Ishikawa (cell line): ENCODE results near the gene NTM.

Source experiments
- CEBPB ChIP-seq: IDR thresholded peaks from 2 replicates; pipeline ENCODE4 v1.6.1; 2012
- CREB1 ChIP-seq: IDR thresholded peaks from 2 replicates; pipeline ENCODE4 v1.6.1; 2012; ENCODE audit warnings: low read depth
- EGR1 ChIP-seq: IDR thresholded peaks from 2 replicates; pipeline ENCODE4 v1.6.1; 2012
- EP300 ChIP-seq: IDR thresholded peaks from 2 replicates; pipeline ENCODE4 v1.6.1; 2012; ENCODE audit warnings: borderline replicate concordance
- FOXM1 ChIP-seq: IDR thresholded peaks from 2 replicates; pipeline ENCODE4 v1.6.1; 2012; ENCODE audit warnings: low read depth, borderline replicate concordance
- MAX ChIP-seq: IDR thresholded peaks from 2 replicates; pipeline ENCODE4 v1.6.1; 2012
- NFIC ChIP-seq: IDR thresholded peaks from 2 replicates; pipeline ENCODE4 v1.6.1; 2012
- RAD21 ChIP-seq: IDR thresholded peaks from 2 replicates; pipeline ENCODE4 v1.6.1; 2012; ENCODE audit warnings: low read depth
- REST ChIP-seq: IDR thresholded peaks from 2 replicates; pipeline ENCODE4 v1.6.1; 2012; ENCODE audit warnings: low read depth, mild to moderate bottlenecking
- TAF1 ChIP-seq: IDR thresholded peaks from 2 replicates; pipeline ENCODE4 v1.6.1; 2012; ENCODE audit warnings: low read depth, mild to moderate bottlenecking
- TCF12 ChIP-seq: IDR thresholded peaks from 2 replicates; pipeline ENCODE4 v1.6.1; 2012; ENCODE audit warnings: low read depth
- TEAD4 ChIP-seq: IDR thresholded peaks from 2 replicates; pipeline ENCODE4 v1.6.1; 2012
- USF1 ChIP-seq: IDR thresholded peaks from 2 replicates; pipeline ENCODE4 v1.6.1; 2012
- YY1 ChIP-seq: IDR thresholded peaks from 2 replicates; pipeline ENCODE4 v1.6.1; 2012; ENCODE audit warnings: low read depth
- ZBTB7A ChIP-seq: IDR thresholded peaks from 2 replicates; pipeline ENCODE4 v1.6.1; 2012; ENCODE audit warnings: low read depth

NTM gene

GRCh38 chr11:131663405-131664200 lies 293.2 kb downstream of the NTM start:
- TF ChIP-seq RAD21 = no peak
- TF ChIP-seq TEAD4 = no peak
- TF ChIP-seq YY1 = no peak
- no peak for TF ChIP-seq CREB1
- no peak for TF ChIP-seq EP300
- no peak for TF ChIP-seq CEBPB
- no peak for TF ChIP-seq FOXM1
- no peak for TF ChIP-seq ZBTB7A
- TF ChIP-seq TAF1 = no peak
- no peak for TF ChIP-seq MAX

- TF ChIP-seq TAF1 (no peak), RAD21 (no peak), USF1 (no peak), EP300 (no peak), FOXM1 (no peak), CEBPB (no peak), MAX (no peak), TCF12 (no peak)
Observed at GRCh38 chr11:131664293-131664692, 293.9 kb downstream of the NTM start.

GRCh38 chr11:131664816-131665215 lies 294.4 kb downstream of the NTM start:
- TF ChIP-seq CEBPB (no peak), TAF1 (no peak), RAD21 (no peak), ZBTB7A (no peak), USF1 (no peak), EGR1 (no peak), CREB1 (no peak), TCF12 (no peak), TEAD4 (no peak), YY1 (no peak), NFIC (no peak), FOXM1 (no peak), REST (no peak)

GRCh38 chr11:131665344-131665968 lies 295.0 kb downstream of the NTM start:
- no peak for TF ChIP-seq RAD21
- TF ChIP-seq EP300 = no peak
- TF ChIP-seq TCF12 = no peak
- TF ChIP-seq REST = no peak
- no peak for TF ChIP-seq USF1
- no peak for TF ChIP-seq TAF1
- no peak for TF ChIP-seq ZBTB7A
- TF ChIP-seq EGR1 = no peak
- TF ChIP-seq CEBPB = no peak
- no peak for TF ChIP-seq TEAD4
- no peak for TF ChIP-seq MAX
- TF ChIP-seq FOXM1 = no peak
- no peak for TF ChIP-seq CREB1
- TF ChIP-seq NFIC = no peak
- no peak for TF ChIP-seq YY1

GRCh38 chr11:131666006-131666405 lies 295.6 kb downstream of the NTM start:
- TF ChIP-seq YY1 (no peak), EP300 (no peak), TCF12 (no peak), EGR1 (no peak)
